Gastrocnemius medialis (tissue), 4 donors: ENCODE measurements around the gene CENPO. TPM values are rescaled to one million over a fixed set of nuclear protein-coding genes. Genes with fewer than 3 reads are reported as not detected.

ENCODE experiments used
- ATAC-seq, 2 donors: fragments of 150-250 bp; one replicate each; pipeline ENCODE4 v1.9.1; 2016
- DNase-seq, 2 donors: peaks; one replicate each; pipeline ENCODE4 v3.0.0-alpha.2; 2019
- H3K27ac ChIP-seq, 4 donors: fragments of 200-600 bp; sonication (generic); 1 replicate in 1 of 4; 2 replicates in 3 of 4; pipeline ENCODE4 v1.5.1; 2016 to 2018; ENCODE audit warnings: mild to moderate bottlenecking in 2 of 4, moderate library complexity in 1 of 4
- H3K27me3 ChIP-seq, 3 donors: fragments of 200-600 bp; sonication (generic) in 2 of 3; 1 replicate in 1 of 3; 2 replicates in 2 of 3; pipeline versions ENCODE4 v1.5.1 to v1.6.0; 2016 to 2019; ENCODE audit warnings: mild to moderate bottlenecking in 1 of 3, moderate library complexity in 1 of 3
- H3K36me3 ChIP-seq, 2 donors: fragments of 200-600 bp; sonication (generic) in 1 of 2; one replicate each; pipeline ENCODE4 v1.5.1; 2017 to 2018
- H3K4me1 ChIP-seq, 2 donors: fragments of 200-600 bp; sonication (generic) in 1 of 2; one replicate each; pipeline ENCODE4 v1.5.1; 2016 to 2017; ENCODE audit warnings: mild to moderate bottlenecking in 2 of 2
- H3K4me3 ChIP-seq, 4 donors: fragments of 200-600 bp; sonication (generic) in 3 of 4; 1 replicate in 1 of 4; 2 replicates in 3 of 4; pipeline ENCODE4 v1.5.1; 2016 to 2019; ENCODE audit warnings: mild to moderate bottlenecking in 2 of 4
- H3K9me3 ChIP-seq, 3 donors: fragments of 200-600 bp; sonication (generic) in 2 of 3; 1 replicate in 1 of 3; 2 replicates in 2 of 3; pipeline ENCODE4 v1.5.1; 2016 to 2019
- POLR2A ChIP-seq, 2 donors: fragments of 450-650 bp; IDR thresholded peaks; one replicate each; pipeline ENCODE4 v1.6.1; 2017; ENCODE audit warnings: antibody characterized with exemption in 2 of 2, mild to moderate bottlenecking in 2 of 2, moderate library complexity in 2 of 2
- in situ Hi-C, 4 donors: fragments of 200-750 bp; cut with MboI; loops; one replicate each; pipeline versions ENCODE4 v1.15.0 to v1.8.0; 2017; ENCODE audit warnings: low sequenced_read_pairs in 4 of 4
- intact Hi-C: fragments of 100-400 bp; cut with DNase I; formaldehyde crosslinking; loops from one replicate; pipeline ENCODE4 v1.15.1; 2023; ENCODE audit warnings: low total_unique reads
- total RNA-seq, 4 donors: library from RNA; depleted of rRNA; stranded (reverse); fragments of >200 nt; gene quantifications; one replicate each; pipeline versions ENCODE4 v1.1.0 to v1.2.3, GENCODE V29; 2016
- TF ChIP-seq, protein P1 (sequence below), 5 experiments: fragments of 450-650 bp in 3 of 5; fragments of 200-600 bp in 2 of 5; sonication (generic) in 2 of 5; IDR thresholded peaks in 4 of 5; conservative IDR thresholded peaks in 1 of 5; 1 replicate in 4 of 5; 2 replicates in 1 of 5; pipeline ENCODE4 v1.5.1; 2016 to 2019; ENCODE audit warnings: antibody characterized with exemption in 5 of 5, mild to moderate bottlenecking in 3 of 5, moderate library complexity in 3 of 5

Gene CENPO
- total RNA-seq, 4 donors from 2014 or later: 1.2 to 3.6 (median 2.7) TPM

DNA sequence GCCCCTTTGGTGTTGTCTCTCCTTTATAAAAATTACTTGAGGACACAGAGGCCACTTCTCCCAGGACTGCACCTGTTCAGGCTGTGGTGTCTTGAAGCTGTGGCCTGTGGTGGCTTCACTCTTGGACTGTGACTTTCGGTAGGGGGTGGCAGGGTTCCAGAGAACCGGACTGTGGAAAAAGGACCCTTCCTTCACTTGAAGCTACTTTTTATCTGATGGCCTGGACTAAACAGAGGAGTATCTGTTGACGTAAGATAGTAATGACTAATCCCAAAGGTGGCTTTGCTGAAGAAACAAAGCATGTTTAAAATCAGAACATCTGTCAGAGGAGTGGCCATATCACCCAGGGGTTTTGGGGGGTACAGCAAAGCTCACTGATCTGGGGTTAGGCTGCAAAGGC, 60.8 kb downstream of the CENPO start:
- peak overlapping the region; percentile 65 to 72 (median 70) for H3K27ac ChIP-seq
- intact Hi-C loops (no loop called here), in situ Hi-C loops (no loop called here)
- no peaks in the 10 kb centered on the region for H3K36me3 ChIP-seq
- DNase-seq (no peak), ATAC-seq (no peak)
- H3K9me3 ChIP-seq: no peaks in the 10 kb centered on the region
- no peak overlapping the region for H3K4me3 ChIP-seq
- H3K27me3 ChIP-seq: no peaks in the 10 kb centered on the region
- H3K4me1 ChIP-seq: no peaks in the 10 kb centered on the region
- TF ChIP-seq, protein P1, sequence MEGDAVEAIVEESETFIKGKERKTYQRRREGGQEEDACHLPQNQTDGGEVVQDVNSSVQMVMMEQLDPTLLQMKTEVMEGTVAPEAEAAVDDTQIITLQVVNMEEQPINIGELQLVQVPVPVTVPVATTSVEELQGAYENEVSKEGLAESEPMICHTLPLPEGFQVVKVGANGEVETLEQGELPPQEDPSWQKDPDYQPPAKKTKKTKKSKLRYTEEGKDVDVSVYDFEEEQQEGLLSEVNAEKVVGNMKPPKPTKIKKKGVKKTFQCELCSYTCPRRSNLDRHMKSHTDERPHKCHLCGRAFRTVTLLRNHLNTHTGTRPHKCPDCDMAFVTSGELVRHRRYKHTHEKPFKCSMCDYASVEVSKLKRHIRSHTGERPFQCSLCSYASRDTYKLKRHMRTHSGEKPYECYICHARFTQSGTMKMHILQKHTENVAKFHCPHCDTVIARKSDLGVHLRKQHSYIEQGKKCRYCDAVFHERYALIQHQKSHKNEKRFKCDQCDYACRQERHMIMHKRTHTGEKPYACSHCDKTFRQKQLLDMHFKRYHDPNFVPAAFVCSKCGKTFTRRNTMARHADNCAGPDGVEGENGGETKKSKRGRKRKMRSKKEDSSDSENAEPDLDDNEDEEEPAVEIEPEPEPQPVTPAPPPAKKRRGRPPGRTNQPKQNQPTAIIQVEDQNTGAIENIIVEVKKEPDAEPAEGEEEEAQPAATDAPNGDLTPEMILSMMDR (IDR thresholded peaks at IDR 0.05 in 4 of 5, conservative IDR thresholded peaks at IDR 0.05 in 1 of 5): no peak
- no peak for TF ChIP-seq POLR2A (IDR thresholded peaks at IDR 0.05)

DNA sequence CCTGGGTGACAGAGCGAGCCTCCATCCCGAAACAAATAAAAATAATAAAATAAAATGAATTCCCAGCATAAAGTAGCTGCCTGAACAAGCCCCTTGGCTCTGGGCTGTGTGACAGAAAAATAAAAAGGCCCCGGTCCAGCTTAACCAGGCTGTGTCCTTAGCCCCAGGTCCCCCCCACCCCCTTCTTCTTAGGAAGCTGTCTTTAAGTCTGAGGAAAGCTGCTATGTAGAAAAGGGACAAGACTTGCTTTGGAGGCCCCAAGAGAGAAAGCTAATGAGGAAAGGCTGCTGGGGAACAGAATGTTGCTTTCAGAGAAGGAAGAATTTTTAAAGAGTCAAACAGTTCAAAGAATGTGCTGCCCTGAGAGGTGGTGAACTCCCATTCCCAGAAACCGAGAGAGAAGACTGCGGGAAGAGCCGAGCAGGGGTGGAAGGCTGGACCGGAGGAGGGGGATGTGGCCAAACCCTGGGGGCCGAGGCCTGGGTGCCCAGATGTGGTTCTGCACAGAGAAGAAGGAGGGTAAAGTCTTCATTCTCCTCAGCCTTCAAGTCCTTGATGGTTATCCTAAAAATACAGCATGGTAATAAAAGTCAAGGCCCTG, 61.9 kb downstream of the CENPO start:
- no peak for DNase-seq
- Histone ChIP-seq H3K9me3 (no peaks in the 10 kb centered on the region), H3K27ac (peak overlapping the region; percentile 65 to 72 (median 70)), H3K27me3 (no peaks in the 10 kb centered on the region), H3K4me1 (no peaks in the 10 kb centered on the region), H3K4me3 (no peak overlapping the region), H3K36me3 (no peaks in the 10 kb centered on the region)
- intact Hi-C loops: no loop called here
- peak; percentile 28 to 48 for ATAC-seq
- TF ChIP-seq, protein P1 (IDR thresholded peaks at IDR 0.05 in 4 of 5, conservative IDR thresholded peaks at IDR 0.05 in 1 of 5): no peak
- in situ Hi-C loops: no loop called here

DNA sequence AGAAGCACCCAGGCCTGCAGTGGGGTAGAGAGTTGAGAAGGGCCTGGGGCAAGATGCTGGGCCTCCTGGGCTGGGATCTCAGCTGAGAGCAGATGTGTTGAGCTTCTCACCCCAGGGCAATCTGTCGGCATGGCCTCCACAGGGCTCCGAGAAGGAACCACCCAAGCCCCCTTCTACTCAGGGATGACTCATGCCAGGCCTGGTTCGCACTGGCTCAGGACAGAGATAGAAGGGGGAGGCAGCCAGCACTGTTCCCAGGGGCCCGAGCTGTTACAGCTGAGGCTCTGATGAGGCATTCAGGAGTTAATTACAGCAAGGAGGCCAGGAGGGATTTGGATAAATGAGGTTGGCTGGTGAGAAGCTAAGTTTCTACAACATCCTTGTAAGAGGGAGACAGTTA, 62.5 kb downstream of the CENPO start:
- DNase-seq (no peak), ATAC-seq (no peak)
- H3K27me3 ChIP-seq: no peaks in the 10 kb centered on the region
- TF ChIP-seq POLR2A (IDR thresholded peaks at IDR 0.05): no peak
- H3K4me3 ChIP-seq: no peak overlapping the region
- intact Hi-C loops (no loop called here), in situ Hi-C loops (no loop called here)
- H3K4me1 ChIP-seq: no peaks in the 10 kb centered on the region
- H3K36me3 ChIP-seq: no peaks in the 10 kb centered on the region
- H3K9me3 ChIP-seq: no peaks in the 10 kb centered on the region
- peak overlapping the region; percentile 65 to 72 (median 70) for H3K27ac ChIP-seq

DNA sequence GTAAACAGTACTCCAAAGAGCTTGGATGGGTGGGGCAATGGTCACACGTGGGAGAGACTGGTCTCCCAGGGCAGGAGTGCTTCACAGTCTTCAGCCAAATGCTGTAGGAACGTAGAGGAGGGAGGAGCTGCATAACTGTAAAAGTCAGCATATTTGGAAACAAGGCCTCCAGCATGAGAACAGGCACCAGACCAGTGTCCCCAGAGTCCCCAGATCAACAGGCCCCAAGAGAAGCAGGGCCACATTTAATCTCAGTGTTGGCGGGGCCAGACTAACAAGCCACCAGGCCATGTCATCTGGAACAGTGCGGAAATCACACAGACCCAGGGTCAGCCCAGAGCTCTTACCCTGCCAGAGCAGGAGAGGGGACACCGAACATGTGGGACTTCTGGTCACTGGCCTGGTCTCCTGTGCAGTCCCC, 63.6 kb downstream of the CENPO start:
- in situ Hi-C loops (no loop called here), intact Hi-C loops (no loop called here)
- DNase-seq (no peak), ATAC-seq (peak; percentile 43 to 47)
- Histone ChIP-seq H3K27me3 (no peaks in the 10 kb centered on the region), H3K4me3 (no peak overlapping the region), H3K36me3 (no peaks in the 10 kb centered on the region), H3K4me1 (no peaks in the 10 kb centered on the region), H3K27ac (peak overlapping the region; percentile 65 to 72 (median 70)), H3K9me3 (no peaks in the 10 kb centered on the region)
- TF ChIP-seq, protein P1 (IDR thresholded peaks at IDR 0.05 in 4 of 5, conservative IDR thresholded peaks at IDR 0.05 in 1 of 5): no peak

DNA sequence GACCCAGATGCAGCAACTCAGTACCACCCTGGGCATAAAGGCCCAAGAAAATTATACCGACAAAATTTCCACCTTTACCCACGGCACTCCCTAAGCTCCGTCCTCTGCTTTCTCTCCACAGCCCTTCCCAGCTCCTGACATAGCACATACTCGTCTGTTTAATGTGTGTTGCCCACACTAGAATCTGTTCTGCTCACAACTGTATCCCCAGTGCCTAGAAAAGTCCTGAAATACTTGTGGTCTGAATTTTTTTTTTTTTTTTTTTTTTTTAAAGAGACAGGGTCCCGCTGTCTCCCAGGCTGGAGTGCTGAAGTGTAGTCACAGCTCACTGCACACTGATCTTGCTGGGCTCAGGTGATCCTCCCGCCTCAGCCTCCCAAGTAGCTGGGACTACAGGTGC, 64.5 kb downstream of the CENPO start:
- H3K27ac ChIP-seq: peak overlapping the region; percentile 7 to 72 (median 64)
- H3K9me3 ChIP-seq: no peaks in the 10 kb centered on the region
- H3K4me3 ChIP-seq: no peak overlapping the region
- no peaks in the 10 kb centered on the region for H3K4me1 ChIP-seq
- no peaks in the 10 kb centered on the region for H3K36me3 ChIP-seq
- no peaks in the 10 kb centered on the region for H3K27me3 ChIP-seq
- intact Hi-C loops: no loop called here
- no peak for ATAC-seq
- no peak for DNase-seq
- TF ChIP-seq, protein P1 (IDR thresholded peaks at IDR 0.05 in 4 of 5, conservative IDR thresholded peaks at IDR 0.05 in 1 of 5): no peak
- TF ChIP-seq POLR2A (IDR thresholded peaks at IDR 0.05): no peak
- in situ Hi-C loops: no loop called here
